ENCODE results near the gene NEU1. TPM values are rescaled to one million over a fixed set of nuclear protein-coding genes. Genes with fewer than 3 reads are reported as not detected.

The NEU1 gene
- total and polyA plus RNA-seq, 4 donors, result 53.2 to 82.5 (median 70.5) TPM

DNA sequence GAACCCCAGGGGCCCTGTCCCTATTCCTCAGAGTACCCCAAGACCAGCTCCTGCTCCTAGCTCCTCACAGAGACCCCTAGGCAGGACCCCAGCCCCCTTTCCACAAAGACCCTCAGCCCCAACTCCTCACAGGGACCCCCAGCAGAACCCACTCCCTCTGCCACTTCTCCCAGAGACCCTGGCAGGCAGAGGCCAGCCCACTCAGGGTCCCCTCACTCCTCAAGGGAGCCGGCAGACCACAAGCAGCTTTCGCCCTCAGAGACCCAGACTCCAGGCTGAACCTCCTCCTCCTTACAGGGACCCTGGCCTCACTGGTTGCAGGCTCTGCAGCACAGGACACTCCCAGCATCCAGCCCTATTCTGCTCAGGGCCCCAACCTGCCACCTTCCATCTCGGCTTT, 15.6 kb upstream of the NEU1 start:
- Histone ChIP-seq H3K4me3 (no peak overlapping the region), H3K4me1 (ENCODE audit: control insufficient read depth in 5 of 5, insufficient read depth in 5 of 5, low read length in 5 of 5) (peaks cover 0 to 6% (median 0%) of the 10 kb centered on the region in 5 donors), H3K27me3 (ENCODE audit: control insufficient read depth in 3 of 3, insufficient read depth in 3 of 3, low read length in 2 of 3) (no peaks in the 10 kb centered on the region), H3K36me3 (ENCODE audit: control insufficient read depth in 4 of 4, insufficient read depth in 4 of 4, low read length in 4 of 4) (peaks cover 2 to 33% (median 14%) of the 10 kb centered on the region in 4 donors), H3K9me3 (ENCODE audit: control insufficient read depth in 4 of 4, insufficient read depth in 3 of 4, low read length in 3 of 4) (no peaks in the 10 kb centered on the region), H3K27ac (ENCODE audit: low read depth in 1 of 2, low read length in 1 of 2) (peak overlapping the region in 1 of 2 donors; percentile 35), H3K9ac (ENCODE audit: insufficient read depth in 1 of 2, low read length in 2 of 2) (no peak overlapping the region)
- 77 to 80% methylated on average over 3 of the region's 3 CpGs for WGBS, 2 donors
- ATAC-seq (ENCODE audit: insufficient read depth, low FRiP score) (no peak), DNase-seq (no peak)
- TF ChIP-seq, protein P1, sequence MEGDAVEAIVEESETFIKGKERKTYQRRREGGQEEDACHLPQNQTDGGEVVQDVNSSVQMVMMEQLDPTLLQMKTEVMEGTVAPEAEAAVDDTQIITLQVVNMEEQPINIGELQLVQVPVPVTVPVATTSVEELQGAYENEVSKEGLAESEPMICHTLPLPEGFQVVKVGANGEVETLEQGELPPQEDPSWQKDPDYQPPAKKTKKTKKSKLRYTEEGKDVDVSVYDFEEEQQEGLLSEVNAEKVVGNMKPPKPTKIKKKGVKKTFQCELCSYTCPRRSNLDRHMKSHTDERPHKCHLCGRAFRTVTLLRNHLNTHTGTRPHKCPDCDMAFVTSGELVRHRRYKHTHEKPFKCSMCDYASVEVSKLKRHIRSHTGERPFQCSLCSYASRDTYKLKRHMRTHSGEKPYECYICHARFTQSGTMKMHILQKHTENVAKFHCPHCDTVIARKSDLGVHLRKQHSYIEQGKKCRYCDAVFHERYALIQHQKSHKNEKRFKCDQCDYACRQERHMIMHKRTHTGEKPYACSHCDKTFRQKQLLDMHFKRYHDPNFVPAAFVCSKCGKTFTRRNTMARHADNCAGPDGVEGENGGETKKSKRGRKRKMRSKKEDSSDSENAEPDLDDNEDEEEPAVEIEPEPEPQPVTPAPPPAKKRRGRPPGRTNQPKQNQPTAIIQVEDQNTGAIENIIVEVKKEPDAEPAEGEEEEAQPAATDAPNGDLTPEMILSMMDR (IDR thresholded peaks at IDR 0.05; ENCODE audit: control extremely low read depth, extremely low read depth), result no peak

DNA sequence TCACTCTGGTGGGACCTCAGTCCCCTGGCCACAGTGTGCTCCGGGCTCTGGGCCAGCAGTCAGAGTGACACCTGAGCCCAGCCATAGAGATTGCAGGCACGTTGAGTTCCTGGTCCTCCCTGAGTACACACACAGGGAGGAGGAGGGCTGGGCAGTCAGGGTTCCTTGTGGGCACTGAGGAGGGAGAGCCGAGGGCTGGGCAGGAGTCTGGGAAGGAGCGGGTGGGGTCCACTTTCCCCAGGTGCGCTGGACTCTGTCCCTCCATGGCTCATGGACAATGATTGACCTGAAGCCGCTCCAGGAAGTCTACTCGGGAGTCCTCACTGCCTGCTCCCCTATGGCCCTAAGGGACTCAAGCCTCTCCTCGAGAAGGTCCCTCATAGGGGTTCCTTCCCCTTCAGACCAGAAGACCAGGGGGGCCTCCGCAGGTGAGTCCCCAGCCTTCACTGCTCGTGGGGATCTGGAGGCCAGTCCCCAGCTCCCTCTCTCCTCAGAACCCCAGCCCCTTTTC, 15.1 kb upstream of the NEU1 start:
- Histone ChIP-seq H3K4me1 (ENCODE audit: control insufficient read depth in 5 of 5, insufficient read depth in 5 of 5, low read length in 5 of 5) (peaks cover 0 to 6% (median 0%) of the 10 kb centered on the region in 5 donors), H3K27me3 (ENCODE audit: control insufficient read depth in 3 of 3, insufficient read depth in 3 of 3, low read length in 2 of 3) (no peaks in the 10 kb centered on the region), H3K9ac (ENCODE audit: insufficient read depth in 1 of 2, low read length in 2 of 2) (no peak overlapping the region), H3K36me3 (ENCODE audit: control insufficient read depth in 4 of 4, insufficient read depth in 4 of 4, low read length in 4 of 4) (peaks cover 2 to 28% (median 12%) of the 10 kb centered on the region in 4 donors), H3K9me3 (ENCODE audit: control insufficient read depth in 4 of 4, insufficient read depth in 3 of 4, low read length in 3 of 4) (no peaks in the 10 kb centered on the region), H3K4me3 (no peak overlapping the region), H3K27ac (ENCODE audit: low read depth in 1 of 2, low read length in 1 of 2) (peak overlapping the region in 1 of 2 donors; percentile 71)
- WGBS, 2 donors, result 61 to 83% methylated on average over 10 of the region's 10 CpGs
- ATAC-seq (ENCODE audit: insufficient read depth, low FRiP score) (peak; percentile 24), DNase-seq (peak; percentile 40 to 73 (median 59))
- TF ChIP-seq, protein P1 (IDR thresholded peaks at IDR 0.05; ENCODE audit: control extremely low read depth, extremely low read depth), result no peak

DNA sequence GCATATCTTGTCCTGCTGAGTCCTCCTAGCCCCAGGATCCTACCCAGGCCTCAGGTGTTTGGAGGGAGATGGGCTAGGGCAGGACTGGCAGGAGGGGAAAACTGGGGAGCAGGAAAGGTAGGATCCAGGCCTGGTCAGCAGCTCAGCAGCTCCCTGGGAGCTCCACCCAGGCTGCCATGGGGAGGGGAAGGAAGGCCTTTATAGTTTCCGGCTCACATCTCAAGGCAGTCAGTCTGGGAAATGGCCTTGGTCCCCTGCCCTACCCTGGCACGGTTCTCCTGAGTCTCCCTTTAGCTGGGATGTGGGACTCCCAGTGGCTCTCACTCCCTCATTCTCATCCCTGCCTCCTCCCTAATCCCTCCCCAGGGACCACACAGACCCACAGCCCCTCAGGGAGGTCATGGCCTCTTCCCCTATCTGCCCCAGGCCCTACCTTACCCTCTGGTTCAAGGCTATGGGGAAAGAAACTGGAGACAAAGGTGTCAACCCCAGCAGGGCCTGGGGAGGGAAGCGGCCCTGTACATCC, 14.6 kb upstream of the NEU1 start:
- DNase-seq, result no peak
- 62 to 70% methylated on average over 3 of the region's 3 CpGs for WGBS, 2 donors
- Histone ChIP-seq H3K36me3 (ENCODE audit: control insufficient read depth in 4 of 4, insufficient read depth in 4 of 4, low read length in 4 of 4) (peaks cover 2 to 23% (median 10%) of the 10 kb centered on the region in 4 donors), H3K4me3 (no peak overlapping the region), H3K9me3 (ENCODE audit: control insufficient read depth in 4 of 4, insufficient read depth in 3 of 4, low read length in 3 of 4) (no peaks in the 10 kb centered on the region), H3K27ac (ENCODE audit: low read depth in 1 of 2, low read length in 1 of 2) (peak overlapping the region in 1 of 2 donors; percentile 71), H3K27me3 (ENCODE audit: control insufficient read depth in 3 of 3, insufficient read depth in 3 of 3, low read length in 2 of 3) (no peaks in the 10 kb centered on the region), H3K9ac (ENCODE audit: insufficient read depth in 1 of 2, low read length in 2 of 2) (no peak overlapping the region), H3K4me1 (ENCODE audit: control insufficient read depth in 5 of 5, insufficient read depth in 5 of 5, low read length in 5 of 5) (peaks cover 0 to 6% (median 0%) of the 10 kb centered on the region in 5 donors)
- TF ChIP-seq, protein P1 (IDR thresholded peaks at IDR 0.05; ENCODE audit: control extremely low read depth, extremely low read depth), result no peak
- ATAC-seq (ENCODE audit: insufficient read depth, low FRiP score), result no peak
